ENCODE data around the gene LCN10. TPM values are rescaled to one million over a fixed set of nuclear protein-coding genes. Genes with fewer than 3 reads are reported as not detected.

The LCN10 gene
- total RNA-seq, 1 experiment from 2014 or later: 1.5 TPM

DNA sequence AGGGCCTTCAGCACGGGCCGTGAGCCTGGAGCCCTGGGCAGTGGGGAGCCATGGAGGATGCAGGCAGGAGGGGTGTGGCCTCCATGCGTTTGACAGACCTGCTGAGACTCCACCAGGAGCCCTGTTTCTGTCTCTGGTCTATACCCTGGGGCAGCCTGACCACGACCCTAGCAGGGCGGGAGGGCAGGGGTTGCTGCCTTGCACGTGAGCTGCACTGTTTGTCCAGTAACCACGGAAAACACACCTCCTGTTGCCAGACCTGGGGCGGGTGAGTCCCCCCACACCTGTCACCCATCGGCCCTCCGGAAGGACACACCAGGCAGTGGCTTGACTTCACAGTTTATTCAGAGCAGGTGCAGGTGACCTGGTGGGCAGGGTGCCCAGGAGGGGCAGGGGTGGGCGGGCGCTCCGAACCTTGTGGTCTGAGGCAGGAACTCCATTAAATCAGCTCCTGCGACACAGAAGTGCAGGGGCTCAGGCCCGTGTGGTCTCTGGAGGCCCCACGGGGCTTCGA, 11.4 kb upstream of the LCN10 start:
- Histone ChIP-seq H4K91ac (ENCODE audit: insufficient read length, low read depth, low read length) (no peak overlapping the region), H2BK15ac (ENCODE audit: low read depth, low read length) (no peak overlapping the region), H2BK20ac (ENCODE audit: low read depth, low read length, poor library complexity, severe bottlenecking) (no peak overlapping the region), H3K4ac (ENCODE audit: low read depth, low read length) (no peak overlapping the region), H3K23ac (ENCODE audit: insufficient read length, low read depth, low read length) (no peak overlapping the region), H3K23me2 (ENCODE audit: insufficient read length, low read depth, low read length, poor library complexity, severe bottlenecking) (no peaks in the 10 kb centered on the region), H3K18ac (ENCODE audit: insufficient read length, low read depth, low read length) (no peak overlapping the region), H3K27me3 (ENCODE audit: insufficient read depth, low read length) (no peaks in the 10 kb centered on the region), H3K4me2 (ENCODE audit: insufficient read depth, insufficient read length, low read length) (no peak overlapping the region), H3K9me3 (ENCODE audit: control insufficient read depth, low read depth, low read length) (no peaks in the 10 kb centered on the region), H3K79me2 (ENCODE audit: insufficient read depth, low read length) (no peaks in the 10 kb centered on the region), H3K9ac (ENCODE audit: extremely low read depth, insufficient read length, low read length) (no peak overlapping the region), H2BK5ac (ENCODE audit: insufficient read length, low read length) (no peak overlapping the region), H3K79me1 (ENCODE audit: insufficient read depth, low read depth, low read length, poor library complexity, severe bottlenecking) (no peaks in the 10 kb centered on the region), H4K8ac (replicated peaks; ENCODE audit: insufficient read length, low read depth, low read length) (no peak overlapping the region), H4K5ac (ENCODE audit: insufficient read length, low read depth, low read length) (no peak overlapping the region), H3K4me1 (ENCODE audit: insufficient read depth, low read length) (no peaks in the 10 kb centered on the region), H3K27ac (ENCODE audit: insufficient read length, low read depth, low read length) (no peak overlapping the region), H3K56ac (ENCODE audit: insufficient read length, low read depth, low read length) (no peak overlapping the region), H4K20me1 (ENCODE audit: control insufficient read depth, insufficient read depth, insufficient read length) (no peaks in the 10 kb centered on the region), H3T11ph (ENCODE audit: low read length) (no peak overlapping the region), H2BK12ac (ENCODE audit: insufficient read length, low read depth, low read length) (no peak overlapping the region), H2AK5ac (ENCODE audit: insufficient read length, low read length) (no peak overlapping the region), H2AFZ (ENCODE audit: low read length) (no peak overlapping the region), H3K14ac (ENCODE audit: insufficient read depth, low read length) (no peak overlapping the region; the same call in 1 of the 2 replicates), H2BK120ac (ENCODE audit: low read depth, low read length, poor library complexity, severe bottlenecking) (no peak overlapping the region)
- Mint-ChIP-seq H3K9me3 (peaks cover 20 to 22% of the 10 kb centered on the region in 2 experiments), H3K27ac (no peak overlapping the region), H3K36me3 (ENCODE audit: insufficient read depth in 1 of 3, low read depth in 3 of 3) (peaks cover 2 to 15% (median 2%) of the 10 kb centered on the region in 3 experiments; a peak in 6 of 7 replicates), H3K27me3 (ENCODE audit: low read depth) (peaks cover 20% of the 10 kb centered on the region), H3K4me1 (peaks cover 0 to 3% of the 10 kb centered on the region in 2 experiments; a peak in 1 of 4 replicates), H3K4me3 (no peak overlapping the region)
- TF ChIP-seq, protein P1, sequence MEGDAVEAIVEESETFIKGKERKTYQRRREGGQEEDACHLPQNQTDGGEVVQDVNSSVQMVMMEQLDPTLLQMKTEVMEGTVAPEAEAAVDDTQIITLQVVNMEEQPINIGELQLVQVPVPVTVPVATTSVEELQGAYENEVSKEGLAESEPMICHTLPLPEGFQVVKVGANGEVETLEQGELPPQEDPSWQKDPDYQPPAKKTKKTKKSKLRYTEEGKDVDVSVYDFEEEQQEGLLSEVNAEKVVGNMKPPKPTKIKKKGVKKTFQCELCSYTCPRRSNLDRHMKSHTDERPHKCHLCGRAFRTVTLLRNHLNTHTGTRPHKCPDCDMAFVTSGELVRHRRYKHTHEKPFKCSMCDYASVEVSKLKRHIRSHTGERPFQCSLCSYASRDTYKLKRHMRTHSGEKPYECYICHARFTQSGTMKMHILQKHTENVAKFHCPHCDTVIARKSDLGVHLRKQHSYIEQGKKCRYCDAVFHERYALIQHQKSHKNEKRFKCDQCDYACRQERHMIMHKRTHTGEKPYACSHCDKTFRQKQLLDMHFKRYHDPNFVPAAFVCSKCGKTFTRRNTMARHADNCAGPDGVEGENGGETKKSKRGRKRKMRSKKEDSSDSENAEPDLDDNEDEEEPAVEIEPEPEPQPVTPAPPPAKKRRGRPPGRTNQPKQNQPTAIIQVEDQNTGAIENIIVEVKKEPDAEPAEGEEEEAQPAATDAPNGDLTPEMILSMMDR (conservative IDR thresholded peaks at IDR 0.05): no peak
- WGBS (ENCODE audit: extremely low coverage, insufficient read length, low lambda C conversion rate): no CpG with 5 or more reads among the region's 17 CpGs
- no peak for DNase-seq
